M059J (cell line): ENCODE measurements around the gene SINHCAF. TPM values are rescaled to one million over a fixed set of nuclear protein-coding genes. Genes with fewer than 3 reads are reported as not detected.
"Not testable (repeated sequence)": the region's sequence is repeated elsewhere in the genome, so short reads cannot be mapped to it uniquely, and the experiment has no call there.

Experiments used
- DNase-seq: peaks from one replicate; pipeline ENCODE4 v3.0.0-alpha.2; 2012; ENCODE audit warnings: low read depth
- total RNA-seq: library from RNA; depleted of rRNA; stranded (reverse); fragments of >200 nt; shearing (Covaris generic); gene quantifications from 2 replicates; pipeline ENCODE4 v1.2.3, GENCODE V29; 2014

SINHCAF gene
- total RNA-seq, 1 experiment from 2014 or later = 73.0 TPM

- DNase-seq = no peak
Measured at GRCh38 chr12:31263661-31264060, 62.3 kb downstream of the SINHCAF start.

- DNase-seq = no peak
Measured at GRCh38 chr12:31261744-31262143, 64.2 kb downstream of the SINHCAF start.

GRCh38 chr12:31260840-31261239 is 65.1 kb downstream of the SINHCAF start:
- no peak for DNase-seq

GRCh38 chr12:31259136-31259886 is 66.6 kb downstream of the SINHCAF start:
- DNase-seq = no peak

GRCh38 chr12:31257784-31258183 is 68.2 kb downstream of the SINHCAF start:
- DNase-seq = no peak

GRCh38 chr12:31251707-31252611 is 74.0 kb downstream of the SINHCAF start:
- not testable (repeated sequence) for DNase-seq

GRCh38 chr12:31250179-31250578 is 75.8 kb downstream of the SINHCAF start:
- no peak for DNase-seq

GRCh38 chr12:31249356-31249755 is 76.6 kb downstream of the SINHCAF start:
- no peak for DNase-seq

- DNase-seq = no peak
Measured at GRCh38 chr12:31248815-31249214, 77.1 kb downstream of the SINHCAF start.

- no peak for DNase-seq
Measured at GRCh38 chr12:31248337-31248736, 77.6 kb downstream of the SINHCAF start.

GRCh38 chr12:31246470-31246850 is 79.5 kb downstream of the SINHCAF start:
- no peak for DNase-seq

GRCh38 chr12:31245822-31246469 is 80.0 kb downstream of the SINHCAF start:
- DNase-seq = no peak

- DNase-seq = not testable (repeated sequence)
Measured at GRCh38 chr12:31242418-31242817, 83.5 kb downstream of the SINHCAF start.

GRCh38 chr12:31238764-31239387 is 87.1 kb downstream of the SINHCAF start:
- peak; percentile 70 for DNase-seq

- not testable (repeated sequence) for DNase-seq
Measured at GRCh38 chr12:31238333-31238732, 87.6 kb downstream of the SINHCAF start.

- no peak for DNase-seq
Measured at GRCh38 chr12:31236998-31237637, 88.8 kb downstream of the SINHCAF start.

GRCh38 chr12:31235868-31236395 is 90.0 kb downstream of the SINHCAF start:
- DNase-seq = peak; percentile 7

- DNase-seq = peak; percentile 50
Measured at GRCh38 chr12:31234955-31235867, 90.7 kb downstream of the SINHCAF start.

GRCh38 chr12:31234053-31234840 is 91.7 kb downstream of the SINHCAF start:
- peak; percentile 42 for DNase-seq
